ENCODE data around the gene ATXN3L.
A peak's percentile ranks its signal among the peaks of the same experiment; 100 is the strongest.

DNA sequence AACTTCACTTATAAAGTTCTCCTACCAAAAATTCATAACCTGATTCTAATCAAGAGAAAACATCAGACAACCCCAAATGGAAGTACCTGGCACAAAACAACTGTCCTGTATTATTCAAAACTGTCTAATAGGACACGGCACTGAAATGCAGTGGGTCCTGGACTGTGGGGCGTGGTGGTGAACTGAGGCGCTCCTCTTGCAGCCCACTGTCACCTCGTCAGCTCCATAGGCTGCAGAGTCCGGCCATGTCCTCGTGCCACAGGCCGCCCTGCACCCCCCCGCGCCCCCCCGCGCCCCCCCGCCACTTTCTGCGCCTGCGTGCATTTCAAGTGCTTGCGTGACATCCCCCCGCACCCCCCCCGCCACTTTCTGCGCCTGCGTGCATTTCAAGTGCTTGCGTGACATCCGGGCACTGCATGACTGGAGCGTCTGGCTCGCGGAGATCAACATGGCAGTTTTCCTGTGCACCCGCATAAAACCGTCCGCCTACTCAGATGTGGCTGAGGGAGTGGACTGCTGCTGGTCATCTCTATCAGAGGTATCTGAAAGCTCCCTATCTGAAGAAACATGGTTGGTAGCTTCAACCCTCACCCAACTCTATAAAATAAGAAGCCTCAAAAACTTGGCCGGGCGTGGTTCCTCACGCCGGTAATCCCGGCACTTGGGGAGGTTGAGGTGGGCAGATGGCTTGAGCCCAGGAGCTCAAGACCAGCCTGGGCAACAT lies 28.8 kb downstream of the ATXN3L start:
- TF ChIP-seq POLR2AphosphoS5 (IDR thresholded peaks at IDR 0.05; ENCODE audit: low read depth, low read length) (0 out of 2 replicates have a peak, but pooled peaks have one; percentile 8), JUND (IDR thresholded peaks at IDR 0.05) (no peak), CTCF (IDR thresholded peaks at IDR 0.05) (no peak), RAD21 (IDR thresholded peaks at IDR 0.05; ENCODE audit: low read length) (no peak), TAF1 (IDR thresholded peaks at IDR 0.05; ENCODE audit: borderline replicate concordance, low read depth, low read length) (no peak), TEAD4 (IDR thresholded peaks at IDR 0.05; ENCODE audit: borderline replicate concordance, insufficient read depth) (no peak), USF2 (IDR thresholded peaks at IDR 0.05; ENCODE audit: borderline replicate concordance, low read depth, low read length) (no peak)
- TF ChIP-seq, protein P1, sequence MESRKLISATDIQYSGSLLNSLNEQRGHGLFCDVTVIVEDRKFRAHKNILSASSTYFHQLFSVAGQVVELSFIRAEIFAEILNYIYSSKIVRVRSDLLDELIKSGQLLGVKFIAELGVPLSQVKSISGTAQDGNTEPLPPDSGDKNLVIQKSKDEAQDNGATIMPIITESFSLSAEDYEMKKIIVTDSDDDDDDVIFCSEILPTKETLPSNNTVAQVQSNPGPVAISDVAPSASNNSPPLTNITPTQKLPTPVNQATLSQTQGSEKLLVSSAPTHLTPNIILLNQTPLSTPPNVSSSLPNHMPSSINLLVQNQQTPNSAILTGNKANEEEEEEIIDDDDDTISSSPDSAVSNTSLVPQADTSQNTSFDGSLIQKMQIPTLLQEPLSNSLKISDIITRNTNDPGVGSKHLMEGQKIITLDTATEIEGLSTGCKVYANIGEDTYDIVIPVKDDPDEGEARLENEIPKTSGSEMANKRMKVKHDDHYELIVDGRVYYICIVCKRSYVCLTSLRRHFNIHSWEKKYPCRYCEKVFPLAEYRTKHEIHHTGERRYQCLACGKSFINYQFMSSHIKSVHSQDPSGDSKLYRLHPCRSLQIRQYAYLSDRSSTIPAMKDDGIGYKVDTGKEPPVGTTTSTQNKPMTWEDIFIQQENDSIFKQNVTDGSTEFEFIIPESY (IDR thresholded peaks at IDR 0.05; ENCODE audit: borderline replicate concordance, low read depth), result no peak
- TF ChIP-seq, protein P2, sequence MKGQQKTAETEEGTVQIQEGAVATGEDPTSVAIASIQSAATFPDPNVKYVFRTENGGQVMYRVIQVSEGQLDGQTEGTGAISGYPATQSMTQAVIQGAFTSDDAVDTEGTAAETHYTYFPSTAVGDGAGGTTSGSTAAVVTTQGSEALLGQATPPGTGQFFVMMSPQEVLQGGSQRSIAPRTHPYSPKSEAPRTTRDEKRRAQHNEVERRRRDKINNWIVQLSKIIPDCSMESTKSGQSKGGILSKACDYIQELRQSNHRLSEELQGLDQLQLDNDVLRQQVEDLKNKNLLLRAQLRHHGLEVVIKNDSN (IDR thresholded peaks at IDR 0.05; ENCODE audit: borderline replicate concordance, low read depth), result no peak
- TF ChIP-seq, protein P3, sequence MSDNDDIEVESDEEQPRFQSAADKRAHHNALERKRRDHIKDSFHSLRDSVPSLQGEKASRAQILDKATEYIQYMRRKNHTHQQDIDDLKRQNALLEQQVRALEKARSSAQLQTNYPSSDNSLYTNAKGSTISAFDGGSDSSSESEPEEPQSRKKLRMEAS (IDR thresholded peaks at IDR 0.05; ENCODE audit: low read depth), result no peak

Measured in SK-N-SH (cell line).